Endothelial cell of umbilical vein (primary cell): ENCODE results near the gene VAV2. TPM values are rescaled to one million over a fixed set of nuclear protein-coding genes. Genes with fewer than 3 reads are reported as not detected.

Experiments
- BruUV-seq: library from RNA; stranded (reverse); fragments of 400-500 nt; replicated peaks from 2 replicates; lab custom pipeline; 2021; lab: Mats Ljungman, UMichigan
- CTCF ChIA-PET: fragments of 300-600, 350-600 bp; sonication (Branson Sonifier 250); formaldehyde crosslinking; loops from one replicate; lab custom pipeline; 2021; ENCODE audit warnings: antibody characterized with exemption, inconsistent platforms; lab: Charles Lee
- POLR2A ChIA-PET: fragments of 300-600, 350-600 bp; sonication (Branson Sonifier 250); formaldehyde crosslinking; loops from one replicate; lab custom pipeline; 2021; ENCODE audit warnings: antibody characterized with exemption, inconsistent platforms; lab: Charles Lee
- DNase-seq: peaks from one replicate; pipeline ENCODE4 v3.0.0-alpha.2; 2011; ENCODE audit warnings: low read depth, low spot score
- FAIRE-seq: peaks from 2 replicates; lab custom pipeline; 2011; peaks lifted over from hg19 to GRCh38; lab: Jason Lieb, UNC
- H2AFZ ChIP-seq: 2 replicates; pipeline ENCODE4 v1.6.0; 2012; ENCODE audit warnings: low read depth, low read length, control low read depth, inconsistent platforms
- H3K27ac ChIP-seq: 2 replicates; pipeline ENCODE4 v1.5.1; 2011; ENCODE audit warnings: low read depth, mild to moderate bottlenecking, control low read depth, low read length, moderate library complexity; ENCODE audit not compliant: insufficient read depth
- H3K27me3 ChIP-seq, 2 experiments: 2 replicates each; pipeline versions ENCODE4 v1.6.0 to v1.6.1; 2011; ENCODE audit warnings: low read length in 2 of 2, mixed read lengths in 1 of 2; ENCODE audit not compliant: control insufficient read depth in 2 of 2, insufficient read depth in 2 of 2
- H3K36me3 ChIP-seq, 2 experiments: 2 replicates in 1 of 2; 3 replicates in 1 of 2; pipeline ENCODE4 v1.5.1; 2011; ENCODE audit warnings: low read length in 2 of 2, mild to moderate bottlenecking in 1 of 2, moderate library complexity in 1 of 2; ENCODE audit not compliant: control insufficient read depth in 2 of 2, insufficient read depth in 2 of 2; ENCODE audit errors: extremely low read depth in 1 of 2
- H3K4me1 ChIP-seq: 3 replicates; pipeline ENCODE4 v1.5.1; 2011; ENCODE audit warnings: mild to moderate bottlenecking, low read length; ENCODE audit not compliant: control insufficient read depth, insufficient read depth; ENCODE audit errors: extremely low read depth
- H3K4me2 ChIP-seq: 2 replicates; pipeline ENCODE4 v1.6.1; 2011; ENCODE audit warnings: low read length, control low read depth, mixed read lengths; ENCODE audit not compliant: insufficient read depth
- H3K4me3 ChIP-seq, 3 experiments: fragments of 200-600 bp in 1 of 3; sonication (generic), shearing (Covaris generic) in 1 of 3; replicated peaks in 1 of 3; 2 replicates each; pipeline ENCODE4 v1.5.1; 2011 to 2016; ENCODE audit warnings: control low read depth in 3 of 3, low read length in 3 of 3, mild to moderate bottlenecking in 2 of 3, inconsistent platforms in 1 of 3, low read depth in 1 of 3, moderate library complexity in 1 of 3; ENCODE audit not compliant: insufficient read depth in 1 of 3
- H3K79me2 ChIP-seq: 2 replicates; pipeline ENCODE4 v1.6.0; 2012; ENCODE audit warnings: low read length, inconsistent platforms; ENCODE audit not compliant: control insufficient read depth, insufficient read depth
- H3K9ac ChIP-seq: replicated peaks from 2 replicates; pipeline ENCODE3; 2011; ENCODE audit warnings: low read length, control low read depth; ENCODE audit not compliant: insufficient read depth; ENCODE audit errors: extremely low read depth
- H3K9me1 ChIP-seq: replicated peaks from 3 replicates; pipeline ENCODE4 v1.6.0; 2011; ENCODE audit warnings: mild to moderate bottlenecking, low read length; ENCODE audit not compliant: control insufficient read depth, insufficient read depth; ENCODE audit errors: extremely low read depth
- H3K9me3 ChIP-seq: replicated peaks from 2 replicates; pipeline ENCODE4 v1.5.1; 2012; ENCODE audit warnings: low read length, inconsistent platforms; ENCODE audit not compliant: control insufficient read depth, insufficient read depth
- H4K20me1 ChIP-seq: replicated peaks from 2 replicates; pipeline ENCODE3; 2011; ENCODE audit warnings: mild to moderate bottlenecking, low read length; ENCODE audit not compliant: control insufficient read depth, insufficient read depth; ENCODE audit errors: extremely low read depth
- EZH2 ChIP-seq: IDR thresholded peaks from 2 replicates; pipeline ENCODE4 v1.6.1; 2012; ENCODE audit warnings: borderline replicate concordance, low read depth, mild to moderate bottlenecking, moderate library complexity, low read length, inconsistent platforms; ENCODE audit not compliant: severe bottlenecking
- FOS ChIP-seq: IDR thresholded peaks from 2 replicates; pipeline ENCODE4 v1.6.1; 2011; ENCODE audit warnings: mild to moderate bottlenecking, low read length, moderate library complexity, borderline replicate concordance; ENCODE audit not compliant: insufficient read depth
- GATA2 ChIP-seq: IDR thresholded peaks from 2 replicates; pipeline ENCODE4 v1.7.0; 2011; ENCODE audit warnings: low read depth, mild to moderate bottlenecking, moderate library complexity, mixed read lengths, low read length; ENCODE audit not compliant: insufficient read length, insufficient read depth
- JUN ChIP-seq: IDR thresholded peaks from 2 replicates; pipeline ENCODE4 v1.6.1; 2011; ENCODE audit warnings: borderline replicate concordance, low read depth; ENCODE audit not compliant: insufficient read length, insufficient read depth
- MYC ChIP-seq: IDR thresholded peaks from one replicate; pipeline ENCODE4 v1.6.1; 2011; ENCODE audit warnings: mild to moderate bottlenecking, low read depth, low read length
- POLR2AphosphoS5 ChIP-seq: IDR thresholded peaks from 2 replicates; pipeline ENCODE4 v1.6.1; 2012; ENCODE audit warnings: low read depth, mild to moderate bottlenecking, control low read depth, low read length, moderate library complexity; ENCODE audit not compliant: insufficient read depth
- dilution Hi-C: fragments of 300-500 bp; cut with MboI; formaldehyde crosslinking; loops from one replicate; pipeline ENCODE4 v1.15.0; 2019; ENCODE audit warnings: low sequenced_read_pairs; ENCODE audit not compliant: extremely low pct_ligation_motif_present
- intact Hi-C: fragments of 100-400 bp; cut with micrococcal nuclease; formaldehyde crosslinking; loops from one replicate; pipeline ENCODE4 v1.10.0; 2022
- polyA plus RNA-seq, 4 experiments: library from polyadenylated mRNA; depleted of rRNA in 3 of 4; stranded (reverse) in 3 of 4; unstranded in 1 of 4; fragments of >200 nt; gene quantifications; 2 replicates each; pipeline versions ENCODE4 v1.2.1 to v1.2.3, GENCODE V29; 2011 to 2012; ENCODE audit warnings: missing spikeins in 1 of 4
- total RNA-seq: library from RNA; stranded (reverse); gene quantifications from 2 replicates; pipeline ENCODE4 v1.2.3, GENCODE V29; 2021
- TF ChIP-seq, protein P1 (sequence below): IDR thresholded peaks from 2 replicates; pipeline ENCODE4 v1.6.1; 2011; ENCODE audit not compliant: insufficient read depth, insufficient read length
- TF ChIP-seq, protein P2 (sequence below), 2 donors: IDR thresholded peaks; 1 replicate in 1 of 2; 2 replicates in 1 of 2; pipeline ENCODE4 v1.5.1; 2011; ENCODE audit warnings: low read length in 2 of 2, mild to moderate bottlenecking in 2 of 2, moderate library complexity in 2 of 2, control low read depth in 1 of 2, inconsistent platforms in 1 of 2, low read depth in 1 of 2; ENCODE audit not compliant: insufficient read depth in 1 of 2; ENCODE audit errors: extremely low read depth in 1 of 2

VAV2 gene
- total and polyA plus RNA-seq, 2 donors (not counting 3 experiments of a cell fraction or from before 2014, with no cell fraction given) = 10.6 to 30.6 TPM

GRCh38 chr9:133942206-133942975, 49.7 kb downstream of the VAV2 start:
- no peak for DNase-seq
- Histone ChIP-seq H3K9me3 (no peaks in the 10 kb centered on the region), H2AFZ (no peak overlapping the region), H3K4me3 (no peak overlapping the region), H3K9me1 (no peaks in the 10 kb centered on the region), H3K27me3 (no peaks in the 10 kb centered on the region), H3K36me3 (peaks cover 0 to 6% of the 10 kb centered on the region in 2 experiments), H3K9ac (no peak overlapping the region), H3K79me2 (peaks cover 51% of the 10 kb centered on the region), H4K20me1 (no peaks in the 10 kb centered on the region), H3K4me2 (no peak overlapping the region), H3K4me1 (peaks cover 22% of the 10 kb centered on the region), H3K27ac (no peak overlapping the region)
- no peak for FAIRE-seq
- BruUV-seq = no TSS peak
- dilution Hi-C loops (no loop called here), intact Hi-C loops (no loop called here)
- TF ChIP-seq FOS = no peak
- TF ChIP-seq POLR2AphosphoS5 = no peak
- no peak for TF ChIP-seq GATA2
- TF ChIP-seq JUN = no peak
- TF ChIP-seq, protein P1, sequence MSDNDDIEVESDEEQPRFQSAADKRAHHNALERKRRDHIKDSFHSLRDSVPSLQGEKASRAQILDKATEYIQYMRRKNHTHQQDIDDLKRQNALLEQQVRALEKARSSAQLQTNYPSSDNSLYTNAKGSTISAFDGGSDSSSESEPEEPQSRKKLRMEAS = no peak
- ChIA-PET POLR2A (no interaction called here), CTCF (no interaction called here)

DNA sequence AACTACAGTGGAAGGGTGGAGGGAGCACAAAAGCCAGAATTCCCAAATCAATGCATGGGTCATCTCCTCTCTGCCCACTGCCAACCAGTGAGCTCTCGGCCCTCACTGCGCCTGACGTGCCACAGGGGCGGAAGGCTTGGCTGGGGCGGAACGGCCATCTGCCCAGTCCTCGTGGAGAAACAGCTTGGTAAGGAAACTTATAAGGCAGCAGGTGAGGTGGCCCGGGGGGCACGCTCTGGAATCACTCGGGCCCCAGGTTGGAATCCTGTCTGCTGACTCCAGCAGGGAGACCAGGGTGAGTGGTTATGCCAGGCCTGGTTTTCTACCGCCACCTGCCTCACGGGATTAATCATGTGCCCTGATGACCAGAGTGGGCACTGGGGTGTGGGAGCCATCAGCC, 52.3 kb downstream of the VAV2 start:
- Histone ChIP-seq H3K9ac (no peak overlapping the region), H3K27ac (no peak overlapping the region), H4K20me1 (no peaks in the 10 kb centered on the region), H3K36me3 (peaks cover 0 to 6% of the 10 kb centered on the region in 2 experiments), H2AFZ (no peak overlapping the region), H3K9me3 (no peaks in the 10 kb centered on the region), H3K4me2 (no peak overlapping the region), H3K79me2 (peaks cover 31% of the 10 kb centered on the region), H3K9me1 (no peaks in the 10 kb centered on the region), H3K4me3 (no peak overlapping the region), H3K4me1 (peaks cover 16% of the 10 kb centered on the region), H3K27me3 (no peaks in the 10 kb centered on the region)
- ChIA-PET CTCF (interaction anchor here (1.1 to 1.2 kb wide), 2 partner anchors 8 to 39 kb away, joined by 3 to 5 read pairs; no protein-coding TSS in a partner anchor), POLR2A (no interaction called here)
- DNase-seq (no peak), FAIRE-seq (no peak)
- TF ChIP-seq, protein P1 = no peak
- TF ChIP-seq FOS (no peak), GATA2 (no peak), JUN (no peak), EZH2 (no peak), MYC (no peak)
- TF ChIP-seq, protein P2, sequence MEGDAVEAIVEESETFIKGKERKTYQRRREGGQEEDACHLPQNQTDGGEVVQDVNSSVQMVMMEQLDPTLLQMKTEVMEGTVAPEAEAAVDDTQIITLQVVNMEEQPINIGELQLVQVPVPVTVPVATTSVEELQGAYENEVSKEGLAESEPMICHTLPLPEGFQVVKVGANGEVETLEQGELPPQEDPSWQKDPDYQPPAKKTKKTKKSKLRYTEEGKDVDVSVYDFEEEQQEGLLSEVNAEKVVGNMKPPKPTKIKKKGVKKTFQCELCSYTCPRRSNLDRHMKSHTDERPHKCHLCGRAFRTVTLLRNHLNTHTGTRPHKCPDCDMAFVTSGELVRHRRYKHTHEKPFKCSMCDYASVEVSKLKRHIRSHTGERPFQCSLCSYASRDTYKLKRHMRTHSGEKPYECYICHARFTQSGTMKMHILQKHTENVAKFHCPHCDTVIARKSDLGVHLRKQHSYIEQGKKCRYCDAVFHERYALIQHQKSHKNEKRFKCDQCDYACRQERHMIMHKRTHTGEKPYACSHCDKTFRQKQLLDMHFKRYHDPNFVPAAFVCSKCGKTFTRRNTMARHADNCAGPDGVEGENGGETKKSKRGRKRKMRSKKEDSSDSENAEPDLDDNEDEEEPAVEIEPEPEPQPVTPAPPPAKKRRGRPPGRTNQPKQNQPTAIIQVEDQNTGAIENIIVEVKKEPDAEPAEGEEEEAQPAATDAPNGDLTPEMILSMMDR (IDR thresholded peaks at IDR 0.05; ENCODE audit: extremely low read depth in 1 of 2, insufficient read depth in 1 of 2, low read depth in 1 of 2, low read length in 2 of 2) = no peak
- intact Hi-C loops = no loop called here
- dilution Hi-C loops = no loop called here
- no TSS peak for BruUV-seq
